ACHN (cell line): ENCODE results near the gene CDC42SE2.
A peak's percentile ranks its signal among the peaks of the same experiment; 100 is the strongest.
"Not testable (repeated sequence)": the region's sequence is repeated elsewhere in the genome, so short reads cannot be mapped to it uniquely, and the experiment has no call there.

Experiments used
- DNase-seq: peaks from one replicate; pipeline ENCODE4 v3.0.0-alpha.2; 2015
- in situ Hi-C: cut with HindIII; loops from 2 replicates; pipeline ENCODE4 v1.10.0; 2017; ENCODE audit warnings: low sequenced_read_pairs, low pct_ligation_motif_present, low pct_unique_long_range_greater_than_20kb

Gene CDC42SE2

DNA sequence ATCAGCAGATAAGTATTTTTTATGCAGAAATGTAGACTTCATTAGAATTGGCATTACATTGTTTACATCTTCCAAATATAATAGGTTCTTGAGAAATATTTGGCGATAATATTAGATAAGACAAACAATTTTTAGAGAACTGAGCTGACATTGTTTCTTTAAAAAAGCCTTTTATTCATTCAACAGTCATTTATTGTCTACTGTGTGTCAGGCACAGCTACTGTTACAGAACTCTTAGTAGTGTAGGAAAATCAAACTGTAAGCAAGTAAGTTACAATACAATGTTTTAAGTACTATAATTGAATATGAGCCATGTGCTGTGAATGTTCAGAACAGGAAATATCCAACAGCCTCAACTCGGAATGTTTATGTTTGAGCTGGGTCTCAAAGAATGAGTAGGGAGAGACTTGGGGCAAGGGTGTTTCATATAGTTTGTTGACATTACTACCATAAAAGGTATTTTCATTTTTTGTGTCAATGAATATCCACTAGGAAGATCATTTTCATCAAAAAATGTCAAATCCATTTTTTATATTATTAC lies 114.0 kb downstream of the CDC42SE2 start:
- in situ Hi-C loops, result no loop called here
- DNase-seq, result no peak

DNA sequence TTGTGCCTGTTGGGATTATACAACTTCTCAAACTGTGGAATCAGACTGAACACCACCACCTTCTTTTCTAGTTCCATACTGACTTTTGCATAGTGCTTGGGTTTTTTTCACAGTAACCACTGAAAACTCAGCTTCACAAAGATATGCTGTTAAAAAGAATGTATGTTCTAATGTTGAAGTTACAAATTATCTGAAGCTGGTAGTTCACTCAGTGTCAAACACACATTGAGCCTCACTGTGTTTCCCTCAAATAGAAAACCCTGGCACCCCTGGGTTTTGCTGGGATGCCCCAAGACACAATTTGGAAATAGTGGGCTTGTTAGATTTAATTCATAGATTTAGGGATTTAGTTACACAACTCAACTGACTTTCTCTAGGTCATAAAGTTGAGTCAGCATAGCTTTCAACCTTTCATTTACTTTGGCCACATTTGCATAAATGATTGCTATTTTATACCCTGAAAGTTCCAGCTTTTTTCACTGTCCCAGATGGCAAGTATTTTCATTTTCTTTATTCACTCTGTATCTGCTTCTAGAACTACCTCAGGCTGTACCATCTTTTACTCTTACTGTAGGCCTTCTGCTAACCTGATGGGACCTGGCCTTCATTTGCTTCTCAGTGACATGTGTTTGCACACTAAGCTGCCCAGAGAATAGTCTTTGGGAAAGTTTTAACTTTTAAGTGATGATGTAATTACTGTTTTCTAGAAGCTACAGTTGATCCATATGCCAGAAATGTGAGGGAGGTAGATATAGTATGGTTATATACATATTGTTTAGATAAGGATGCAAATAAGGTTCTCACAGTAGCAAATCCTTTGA lies 115.1 kb downstream of the CDC42SE2 start:
- peak; percentile 21 for DNase-seq
- in situ Hi-C loops, result no loop called here

DNA sequence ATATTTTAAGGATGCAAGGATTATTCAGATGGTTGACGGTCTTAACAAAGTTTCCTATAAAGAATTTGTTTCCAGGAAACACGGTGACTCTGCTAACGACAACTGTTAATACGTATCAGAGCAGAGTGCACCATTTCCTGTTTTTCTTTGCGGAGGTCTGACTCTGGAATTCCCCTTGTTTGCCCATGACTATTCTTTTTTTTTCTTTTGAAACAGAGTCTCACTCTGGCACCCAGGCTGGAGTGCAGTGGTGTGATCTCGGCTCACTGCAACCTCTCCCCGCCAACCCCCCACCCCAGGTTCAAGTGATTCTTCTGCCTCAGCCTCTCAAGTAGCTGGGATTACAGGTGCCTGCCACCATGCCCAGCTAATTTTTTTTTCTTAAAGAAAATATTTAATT lies 115.9 kb downstream of the CDC42SE2 start:
- DNase-seq, result peak; percentile 87
- in situ Hi-C loops, result no loop called here

DNA sequence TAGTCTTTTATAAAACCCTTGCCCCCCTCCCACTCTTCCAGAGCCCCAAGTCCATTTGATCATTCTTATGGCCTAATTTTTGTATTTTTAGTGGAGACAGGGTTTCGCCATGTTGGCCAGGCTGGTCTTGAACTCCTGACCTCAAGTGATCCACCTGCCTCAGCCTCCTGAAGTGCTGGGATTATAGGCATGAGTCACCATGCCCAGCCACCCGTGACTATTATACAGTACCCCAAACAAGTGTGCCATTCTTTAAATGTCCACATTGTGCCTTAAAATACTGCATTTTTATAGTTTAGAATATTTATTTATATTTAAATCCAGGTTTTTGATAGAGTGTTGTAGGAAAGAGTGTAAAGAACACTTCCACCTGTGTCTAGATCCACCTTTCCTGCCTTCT lies 116.4 kb downstream of the CDC42SE2 start:
- DNase-seq, in situ Hi-C loops: not testable (repeated sequence)

DNA sequence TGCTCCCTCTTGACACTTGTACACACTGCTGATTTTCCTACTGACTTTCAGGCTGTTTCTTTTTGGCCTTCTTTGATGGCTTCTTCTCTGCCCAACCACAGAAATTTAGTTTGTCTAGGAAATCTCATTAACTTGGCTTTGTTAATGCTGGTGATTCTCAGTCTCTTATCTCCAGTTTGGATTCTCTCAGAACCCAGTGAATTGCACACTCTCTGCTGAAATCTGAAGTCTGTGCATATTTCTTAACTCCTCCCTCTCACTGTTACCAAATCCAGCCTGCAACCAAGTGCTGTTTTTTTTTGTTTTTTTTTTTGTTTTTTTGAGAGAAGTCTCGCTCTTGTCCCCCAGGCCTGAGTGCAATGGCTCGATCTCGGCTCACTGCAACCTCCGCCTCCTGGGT lies 117.2 kb downstream of the CDC42SE2 start:
- in situ Hi-C loops, result no loop called here
- no peak for DNase-seq

DNA sequence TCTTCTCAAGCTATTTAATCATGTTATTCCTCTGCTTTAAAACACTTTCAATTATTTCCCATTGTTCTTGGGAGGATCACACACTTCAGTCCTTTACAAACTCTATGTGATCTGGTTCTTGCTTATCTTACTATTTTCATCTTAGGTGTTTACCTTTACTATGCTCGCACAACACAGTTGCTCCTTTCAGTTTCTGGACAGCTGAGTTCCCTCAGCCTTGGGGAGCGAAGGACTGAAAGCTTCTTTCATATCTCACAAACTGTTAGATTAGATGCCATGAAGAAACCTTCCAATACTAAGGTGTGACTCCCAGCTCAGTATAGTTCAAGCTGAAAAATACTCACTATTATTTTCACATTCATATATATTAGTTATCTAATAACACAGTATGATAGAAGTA lies 117.9 kb downstream of the CDC42SE2 start:
- DNase-seq, result no peak

DNA sequence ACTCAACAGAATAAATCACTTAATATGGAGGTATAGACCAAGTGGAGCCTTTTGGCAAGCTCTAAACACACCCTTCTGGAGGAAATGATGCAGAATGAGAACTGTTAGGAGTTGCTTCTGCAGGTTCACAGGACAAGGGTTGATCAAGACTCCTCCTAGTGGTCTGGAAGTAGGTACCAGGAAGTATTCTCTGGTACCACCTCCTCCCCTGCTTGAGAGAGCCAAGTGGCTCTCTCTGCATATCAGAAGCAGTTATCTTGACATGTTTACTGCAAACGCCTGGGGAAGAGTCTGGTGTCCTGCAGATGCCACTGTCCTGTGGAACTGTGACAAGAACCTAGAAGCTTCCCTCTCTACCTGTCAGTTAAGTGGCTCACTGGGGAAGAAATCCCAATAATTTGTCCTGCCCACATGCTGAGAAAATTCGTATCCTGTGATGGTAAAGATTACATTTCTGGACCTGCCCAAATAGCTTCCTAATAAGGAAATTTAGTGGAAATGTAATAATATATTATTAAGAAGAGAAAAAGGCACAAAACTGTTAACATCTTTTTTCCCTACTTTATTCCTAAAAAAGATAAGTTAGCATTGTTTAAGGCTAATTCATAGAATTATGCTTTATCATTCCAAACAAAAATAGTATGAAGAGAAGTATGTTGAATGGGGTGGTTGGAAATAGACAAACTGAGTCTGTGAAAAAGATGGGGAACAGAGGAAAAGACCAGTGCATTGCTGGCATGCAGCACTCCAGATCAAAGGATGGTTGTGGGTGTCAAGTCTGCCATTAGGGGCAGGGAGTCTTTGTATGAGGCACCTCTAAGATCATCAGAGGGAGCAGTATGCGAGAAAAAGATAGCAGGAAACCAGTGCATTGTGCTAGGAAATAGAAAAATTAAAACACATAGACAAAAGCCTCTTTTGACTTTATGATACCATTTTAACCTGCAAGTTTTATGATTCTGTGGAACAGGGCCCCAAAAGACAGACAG lies 118.8 kb downstream of the CDC42SE2 start:
- peak; percentile 74 for DNase-seq
- in situ Hi-C loops, result no loop called here

More for the DNA sequence above, 117.9 kb downstream of the CDC42SE2 start:
- in situ Hi-C loops, result no loop called here

DNA sequence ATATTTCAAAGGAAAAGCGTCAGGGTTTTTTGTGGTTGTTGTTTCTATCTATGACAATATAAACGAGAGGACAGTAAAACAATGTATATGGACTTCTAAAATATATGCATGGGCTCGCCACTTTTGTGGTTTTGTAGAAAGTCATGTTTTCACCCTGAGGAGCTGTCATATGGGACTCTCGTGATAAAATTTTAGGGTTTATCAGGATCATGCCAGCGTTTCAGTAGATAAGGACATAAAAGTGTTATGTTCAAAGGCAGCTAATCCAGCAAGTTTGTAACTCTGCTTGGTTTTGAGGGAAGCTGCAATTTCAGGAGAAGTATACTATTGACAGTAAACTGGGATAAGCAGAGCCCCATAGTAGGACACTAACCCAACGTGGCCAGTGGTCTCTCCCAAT lies 120.3 kb downstream of the CDC42SE2 start:
- no peak for DNase-seq
- in situ Hi-C loops, result no loop called here

DNA sequence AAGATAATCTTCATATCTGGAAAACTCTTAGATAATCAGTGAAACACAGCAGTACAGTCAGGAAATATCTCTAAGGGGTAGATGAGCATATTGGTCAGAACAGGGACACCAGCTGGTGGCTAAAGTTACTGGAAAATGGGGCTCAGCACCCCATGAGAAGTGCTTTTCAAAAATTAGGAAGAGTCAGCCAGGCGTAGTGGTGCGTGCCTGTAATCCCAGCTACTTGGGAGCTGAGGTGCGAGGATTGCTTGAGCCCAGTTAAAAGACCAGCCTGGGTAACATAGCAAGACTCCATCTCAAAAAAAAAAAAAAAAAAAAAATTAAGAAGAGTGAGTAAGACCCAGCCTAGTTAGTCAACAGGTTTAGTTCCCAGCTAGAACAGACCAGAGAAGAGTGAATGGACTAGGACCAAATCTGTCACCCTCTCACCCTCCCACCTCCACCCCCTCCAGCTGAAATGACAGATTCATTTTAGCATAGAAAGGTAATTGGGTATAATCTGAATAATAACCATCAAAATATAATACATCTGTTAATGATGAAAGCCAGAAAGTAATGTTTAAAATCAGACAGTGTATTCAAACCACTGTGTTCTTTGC lies 120.9 kb downstream of the CDC42SE2 start:
- in situ Hi-C loops, result no loop called here
- DNase-seq, result no peak

DNA sequence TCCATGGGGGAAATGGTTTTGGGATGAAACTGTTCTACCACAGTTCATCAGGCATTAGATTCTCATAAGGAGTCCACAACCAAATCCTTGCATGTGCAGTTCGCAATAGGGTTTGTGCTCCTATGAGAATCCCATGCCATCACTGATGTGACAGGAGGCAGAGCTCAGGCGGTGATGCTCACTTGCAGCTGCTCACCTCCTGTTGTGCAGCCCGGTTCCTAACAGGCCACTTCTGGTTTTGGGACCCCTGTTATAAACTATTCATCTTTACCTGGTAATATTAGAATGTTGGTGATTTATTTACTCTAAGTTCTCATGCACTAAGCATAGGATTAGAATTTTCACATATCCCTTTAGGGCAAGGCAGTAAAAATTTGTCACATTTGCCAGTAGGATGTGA lies 122.3 kb downstream of the CDC42SE2 start:
- DNase-seq, result no peak
- in situ Hi-C loops, result no loop called here

DNA sequence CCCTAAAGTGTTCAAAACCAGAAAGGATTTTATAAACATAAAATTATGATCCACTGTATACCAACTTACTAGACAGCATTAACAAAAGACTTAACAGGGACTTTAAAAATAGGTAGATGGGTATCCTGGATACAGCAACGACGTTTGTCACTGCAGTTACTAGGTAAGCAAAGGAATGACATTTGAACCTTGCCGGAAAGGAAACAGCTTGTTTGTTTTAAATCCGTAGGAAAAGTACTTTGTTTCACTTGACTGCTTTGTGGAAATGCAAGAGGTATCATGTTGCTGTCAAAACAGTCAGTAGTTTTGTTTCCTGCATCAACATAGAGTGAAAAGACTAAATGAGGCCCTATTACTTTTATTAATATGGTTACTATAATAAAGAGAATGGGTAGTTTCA lies 122.9 kb downstream of the CDC42SE2 start:
- no peak for DNase-seq
- in situ Hi-C loops, result no loop called here

DNA sequence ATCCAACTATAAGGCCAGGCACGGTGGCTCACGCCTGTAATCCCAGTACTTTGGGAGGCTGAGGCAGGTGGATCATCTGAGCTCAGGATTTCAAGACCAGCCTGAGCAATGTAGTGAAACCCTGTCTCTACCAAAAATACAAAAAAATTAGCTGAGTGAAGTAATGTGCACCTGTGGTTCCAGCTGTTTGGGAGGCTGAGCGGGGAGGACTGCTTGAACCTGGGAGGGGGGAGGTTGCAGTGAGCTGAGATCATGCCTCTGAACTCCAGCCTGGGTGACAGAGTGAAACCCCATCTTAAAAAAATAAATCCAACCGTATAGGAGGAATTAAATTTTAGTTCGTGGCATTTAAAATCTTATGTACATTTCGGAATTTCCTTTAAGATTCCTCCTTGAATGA lies 123.4 kb downstream of the CDC42SE2 start:
- no peak for DNase-seq
- in situ Hi-C loops, result no loop called here

DNA sequence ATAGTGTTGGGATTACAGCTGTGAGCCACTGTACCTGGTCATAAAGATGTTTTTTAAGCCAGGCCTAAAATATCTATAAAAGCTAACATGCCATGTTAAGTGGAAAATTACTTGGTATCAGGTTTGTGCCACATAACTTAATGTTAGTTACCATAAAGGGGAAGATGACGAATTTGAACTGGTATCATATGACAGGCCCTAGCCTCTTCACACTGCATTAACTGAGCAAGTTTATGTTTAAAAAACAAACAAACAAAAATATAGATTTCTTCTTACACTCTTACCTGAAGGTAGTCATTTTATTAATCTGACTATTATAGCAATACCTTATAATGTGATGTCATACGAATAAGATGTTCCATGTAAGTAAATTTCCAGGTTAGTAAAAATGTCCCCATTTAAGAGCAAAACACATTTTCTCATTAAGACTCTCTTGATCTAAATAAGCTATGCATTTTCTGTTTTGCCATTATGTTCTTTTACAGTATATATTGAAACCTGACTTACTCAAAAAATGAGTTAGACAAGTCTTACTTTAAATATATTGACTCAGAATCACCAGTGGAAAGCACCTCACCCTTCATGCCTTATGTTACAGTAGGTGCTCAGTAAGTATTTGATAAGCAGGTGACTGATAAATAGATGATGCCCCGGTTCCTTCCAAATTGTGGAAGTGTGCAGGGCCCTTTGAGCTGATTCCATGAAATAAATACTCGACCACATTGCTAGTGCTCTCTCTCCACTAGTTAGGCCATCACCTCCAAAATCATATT lies 125.4 kb downstream of the CDC42SE2 start:
- in situ Hi-C loops, result no loop called here
- DNase-seq, result no peak

DNA sequence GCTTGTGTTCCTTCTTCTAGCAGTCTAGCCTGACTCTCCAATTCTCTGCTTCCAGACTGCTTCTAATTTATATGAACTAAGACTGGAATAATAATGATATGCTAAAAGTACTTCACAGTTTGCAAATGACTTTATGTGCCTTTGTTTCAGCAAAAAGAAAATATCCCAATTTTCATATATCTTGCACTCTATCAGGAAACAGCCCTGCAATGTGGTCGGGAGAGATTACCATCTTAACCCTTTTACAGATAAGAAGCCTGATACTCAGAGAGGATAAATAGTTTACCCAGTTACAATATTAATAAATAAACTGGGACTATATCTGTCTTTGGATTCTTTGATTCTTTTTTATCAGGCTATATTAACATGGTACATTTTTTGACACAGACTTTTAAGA lies 126.0 kb downstream of the CDC42SE2 start:
- in situ Hi-C loops, result no loop called here
- no peak for DNase-seq

DNA sequence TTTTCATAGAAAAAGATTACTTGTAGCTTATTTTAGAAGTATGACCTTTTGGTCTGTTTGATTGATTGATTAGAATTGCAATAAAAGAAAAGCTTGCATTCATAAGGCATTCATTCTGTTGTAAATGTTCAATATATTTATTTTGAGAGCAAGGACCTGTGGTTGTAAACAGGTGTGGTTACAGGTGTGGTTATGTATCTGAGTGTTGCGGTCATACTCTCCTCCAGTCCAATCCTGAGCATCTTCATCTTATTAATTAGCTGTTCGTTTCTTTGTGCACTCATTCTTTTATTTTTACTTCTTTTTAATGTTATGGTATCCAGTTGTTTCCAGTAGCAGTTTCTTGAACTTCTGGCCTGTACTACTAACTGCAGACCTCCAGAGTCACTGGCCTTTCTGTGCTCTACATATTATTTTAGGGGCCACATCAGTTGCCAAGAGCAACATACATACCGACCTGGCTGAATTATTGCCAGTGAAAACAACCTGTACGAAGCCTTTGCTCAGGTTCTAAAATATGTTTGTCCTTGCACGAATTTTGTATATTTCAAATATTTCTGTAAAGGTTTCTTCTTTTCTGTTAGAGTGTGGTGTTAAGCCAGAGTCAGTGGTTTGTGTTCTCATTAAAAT lies 128.7 kb downstream of the CDC42SE2 start:
- in situ Hi-C loops, result no loop called here
- DNase-seq, result no peak

DNA sequence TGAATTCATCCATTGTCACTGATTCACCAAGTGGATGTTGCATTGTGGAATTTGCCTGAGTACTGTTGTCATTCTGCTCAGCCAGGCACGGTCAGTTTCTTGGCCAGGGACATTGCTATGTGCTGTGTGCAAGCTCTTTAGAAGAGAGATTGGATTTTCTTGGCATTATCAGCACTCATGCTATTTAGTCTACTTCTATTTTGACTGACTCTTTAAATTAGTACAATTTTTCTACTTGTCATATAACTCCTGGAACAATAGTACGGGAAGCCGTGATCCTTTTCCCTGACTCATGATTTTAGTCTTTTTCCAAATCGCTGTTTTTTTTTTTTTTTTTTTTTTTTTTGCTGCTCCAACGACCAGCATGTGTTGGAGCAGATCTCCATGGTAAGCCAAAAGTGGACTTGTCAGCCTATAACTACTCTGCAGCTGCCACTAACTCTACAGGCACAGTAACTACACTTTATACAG lies 129.7 kb downstream of the CDC42SE2 start:
- peak; percentile 50 for DNase-seq
- in situ Hi-C loops, result no loop called here

DNA sequence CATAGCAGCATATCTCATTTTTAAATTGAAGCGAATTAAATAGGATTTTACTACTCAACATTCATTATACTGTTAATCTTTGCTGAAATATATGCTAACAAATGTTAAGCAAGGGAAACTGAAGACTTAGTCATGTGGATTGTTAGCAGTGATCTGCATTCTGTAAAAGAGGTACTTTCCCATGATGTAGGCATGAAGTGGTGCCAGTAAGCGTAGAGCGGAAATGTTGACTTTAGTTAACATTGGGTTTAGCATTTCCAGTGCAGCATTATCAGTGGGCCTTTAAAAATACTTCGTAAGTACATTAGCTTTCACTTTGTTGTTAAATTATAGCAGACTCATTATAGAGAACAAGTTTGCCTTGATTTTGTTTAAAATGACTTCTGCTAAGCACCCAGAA lies 130.3 kb downstream of the CDC42SE2 start:
- peak; percentile 62 for DNase-seq
- in situ Hi-C loops, result no loop called here

DNA sequence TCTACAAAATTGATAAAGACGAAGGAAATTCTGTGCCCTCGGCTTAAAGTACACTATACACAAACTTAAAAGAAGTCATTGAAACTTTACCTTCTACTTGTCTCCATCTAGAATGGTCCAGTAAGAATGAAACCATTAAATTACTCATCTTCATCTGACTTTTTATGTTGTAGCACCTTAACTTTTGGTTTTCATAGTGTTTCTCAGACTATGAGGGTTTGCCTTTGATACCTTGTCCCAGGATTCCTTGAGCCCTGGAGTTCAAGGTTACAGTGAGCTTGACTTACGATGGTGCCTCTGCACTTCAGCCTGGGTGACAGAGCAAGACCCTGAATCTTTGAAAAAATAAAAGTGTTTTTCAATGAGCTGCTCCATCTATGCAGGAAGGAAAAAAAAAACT lies 132.2 kb downstream of the CDC42SE2 start:
- DNase-seq, result no peak

More for the DNA sequence above, 132.2 kb downstream of the CDC42SE2 start:
- in situ Hi-C loops, result no loop called here
